GM13976 (cell line): Measurements from ENCODE around the gene TARBP1.
A peak's percentile ranks its signal among the peaks of the same experiment; 100 is the strongest.

ENCODE experiments used
- DNase-seq: peaks from one replicate; pipeline ENCODE4 v3.0.0; 2012; ENCODE audit warnings: low spot score
- CTCF ChIP-seq: IDR thresholded peaks from 2 replicates; pipeline ENCODE4 v1.5.1; 2012; ENCODE audit warnings: borderline replicate concordance, mild to moderate bottlenecking; ENCODE audit not compliant: insufficient read depth; ENCODE audit errors: extremely low read depth, missing control alignments, control extremely low read depth
- in situ Hi-C: fragments of 300-500 bp; cut with MboI; formaldehyde crosslinking; loops from one replicate; pipeline ENCODE4 v1.12.0; 2022; ENCODE audit warnings: low sequenced_read_pairs, mixed read lengths, inconsistent platforms; ENCODE audit not compliant: unreplicated experiment

Gene TARBP1

GRCh38 chr1:234478481-234479309 lies at the start of gene TARBP1:
TSS of gene TARBP1 (minus strand) at chr1:234479179. CDS start at chr1:234479103, 76 bp downstream.
- TF ChIP-seq CTCF = peak; percentile 51
- in situ Hi-C loops = loop anchor here (25.0 kb wide), 2 partner anchors 259 to 934 kb away; no protein-coding TSS in a partner anchor
- DNase-seq = peak; percentile 87

- no peak for TF ChIP-seq CTCF
- no peak for DNase-seq
- in situ Hi-C loops = no loop called here
These were observed 49.3 kb upstream of the TARBP1 start for GRCh38 chr1:234528074-234528865.

GRCh38 chr1:234527346-234527745 lies 48.4 kb upstream of the TARBP1 start:
- no peak for DNase-seq
- in situ Hi-C loops = no loop called here
- no peak for TF ChIP-seq CTCF

- in situ Hi-C loops = no loop called here
- no peak for DNase-seq
- TF ChIP-seq CTCF = no peak
These were observed 47.9 kb upstream of the TARBP1 start for GRCh38 chr1:234526922-234527321.

- DNase-seq = no peak
- in situ Hi-C loops = no loop called here
- no peak for TF ChIP-seq CTCF
These were observed 46.3 kb upstream of the TARBP1 start for GRCh38 chr1:234525099-234525799.

- no peak for TF ChIP-seq CTCF
- in situ Hi-C loops = no loop called here
- DNase-seq = no peak
These were observed 42.9 kb upstream of the TARBP1 start for GRCh38 chr1:234521836-234522235.
